Stomach (tissue), 4 donors: ENCODE measurements around the gene EDIL3.

Experiments
- CTCF ChIP-seq, 7 experiments: fragments of 450-650 bp in 4 of 7; fragments of 200-600 bp in 3 of 7; sonication (generic) in 3 of 7; IDR thresholded peaks; one replicate each; pipeline ENCODE4 v1.5.1; 2016 to 2019; ENCODE audit warnings: antibody characterized with exemption in 7 of 7, control low read depth in 2 of 7, mild to moderate bottlenecking in 1 of 7
- EP300 ChIP-seq: sonication (generic); formaldehyde crosslinking; IDR thresholded peaks from one replicate; pipeline ENCODE4 v1.6.1; 2017; ENCODE audit warnings: antibody characterized with exemption
- POLR2A ChIP-seq, 4 donors: fragments of 450-650 bp; IDR thresholded peaks; one replicate each; pipeline ENCODE4 v1.6.1; 2016; ENCODE audit warnings: antibody characterized with exemption in 4 of 4, control low read depth in 2 of 4, mild to moderate bottlenecking in 1 of 4, moderate library complexity in 1 of 4
- POLR2AphosphoS5 ChIP-seq, 3 donors: sonication (generic); formaldehyde crosslinking; IDR thresholded peaks; one replicate each; pipeline ENCODE4 v1.6.1; 2016; ENCODE audit warnings: antibody characterized with exemption in 3 of 3

- TF ChIP-seq CTCF (IDR thresholded peaks at IDR 0.05) (no peak), POLR2AphosphoS5 (IDR thresholded peaks at IDR 0.05) (no peak), POLR2A (IDR thresholded peaks at IDR 0.05) (no peak), EP300 (no peak)
Observed at GRCh38 chr5:84378961-84379360, 5.7 kb downstream of the EDIL3 start.
